ENCODE results near the gene FARP2.
"Not testable (repeated sequence)": the region's sequence is repeated elsewhere in the genome, so short reads cannot be mapped to it uniquely, and the experiment has no call there.

- TF ChIP-seq CTCF (conservative IDR thresholded peaks at IDR 0.05); EZH2 (IDR thresholded peaks at IDR 0.05; ENCODE audit: low read depth): not testable (repeated sequence)
Measured at GRCh38 chr2:241373906-241374305, 17.8 kb downstream of the FARP2 start.

Measured in PC-9 (cell line).